D721Med (cell line): ENCODE data around the gene HARBI1.

Experiments used
- DNase-seq: peaks from one replicate; pipeline ENCODE4 v3.0.0; 2011; ENCODE audit warnings: low spot score; ENCODE audit not compliant: insufficient read length
- FAIRE-seq: peaks from 2 replicates; lab custom pipeline; 2011; peaks lifted over from hg19 to GRCh38; lab: Jason Lieb, UNC
- CTCF ChIP-seq: IDR thresholded peaks from 2 replicates; pipeline ENCODE4 v1.5.1; 2012; ENCODE audit warnings: mild to moderate bottlenecking, control low read depth; ENCODE audit not compliant: insufficient read depth; ENCODE audit errors: missing control alignments

Gene HARBI1

GRCh38 chr11:46565232-46565840 is 51.7 kb downstream of the HARBI1 start:
- TF ChIP-seq CTCF: no peak
- no peak for FAIRE-seq
- DNase-seq: no peak

GRCh38 chr11:46564459-46564858 is 52.6 kb downstream of the HARBI1 start:
- DNase-seq (no peak), FAIRE-seq (no peak)
- no peak for TF ChIP-seq CTCF

- FAIRE-seq: no peak
These were observed 54.5 kb downstream of the HARBI1 start for GRCh38 chr11:46562527-46562926.

GRCh38 chr11:46560300-46560991 is 56.6 kb downstream of the HARBI1 start:
- DNase-seq: no peak
- FAIRE-seq: no peak
- TF ChIP-seq CTCF: no peak

More at GRCh38 chr11:46562527-46562926, 54.5 kb downstream of the HARBI1 start:
- TF ChIP-seq CTCF: no peak
- no peak for DNase-seq

GRCh38 chr11:46559815-46560214 is 57.2 kb downstream of the HARBI1 start:
- no peak for TF ChIP-seq CTCF
- FAIRE-seq: no peak
- DNase-seq: no peak

GRCh38 chr11:46557684-46558151 is 59.3 kb downstream of the HARBI1 start:
- TF ChIP-seq CTCF: no peak
- no peak for DNase-seq
- no peak for FAIRE-seq
